HCT116 (cell line): ENCODE measurements around the gene GET3. TPM values are rescaled to one million over a fixed set of nuclear protein-coding genes. Genes with fewer than 3 reads are reported as not detected.

Experiments
- ATAC-seq: fragments of 200-7000 bp; cut with Tn5 transposase; 2 replicates; pipeline ENCODE4 v1.9.1; 2020; ENCODE audit warnings: mild to moderate bottlenecking, moderate library complexity
- BruUV-seq: library from RNA; stranded (reverse); fragments of 400-500 nt; replicated peaks from 2 replicates; lab custom pipeline; 2021; lab: Mats Ljungman, UMichigan
- CTCF ChIA-PET: fragments of 300-600 bp; sonication (Branson Sonifier 250); formaldehyde crosslinking; loops from one replicate; lab custom pipeline; 2021; ENCODE audit warnings: antibody characterized with exemption; lab: Charles Lee
- POLR2A ChIA-PET: fragments of 300-600, 350-600 bp; sonication (Branson Sonifier 250); formaldehyde crosslinking; loops from one replicate; lab custom pipeline; 2021; ENCODE audit warnings: antibody characterized with exemption; lab: Charles Lee
- RAD21 ChIA-PET, 2 experiments: fragments of 300-600 bp; sonication (Branson Sonifier 250); formaldehyde crosslinking; loops; one replicate each; lab custom pipeline; 2023; ENCODE audit warnings: low total read pairs in 2 of 2; ENCODE audit not compliant: uncharacterized antibody in 2 of 2, unreplicated experiment in 2 of 2, low non-redundant PET in 1 of 2; lab: Charles Lee
- DNase-seq: peaks from one replicate; pipeline ENCODE4 v3.0.0-alpha.2; 2010; ENCODE audit warnings: low read depth, low spot score
- H2AFZ ChIP-seq: fragments of 200-600 bp; shearing (Covaris generic), sonication (generic); 2 replicates; pipeline ENCODE4 v1.6.1; 2017; ENCODE audit warnings: low read depth, mixed run types, mixed read lengths, antibody characterized with exemption, low read length; ENCODE audit not compliant: poor library complexity, severe bottlenecking
- H3K27ac ChIP-seq: 2 replicates; pipeline ENCODE4 v1.5.1; 2012; ENCODE audit warnings: low read depth, low read length
- H3K27me3 ChIP-seq: fragments of 200-600 bp; sonication (generic); 2 replicates; pipeline ENCODE4 v1.6.1; 2016; ENCODE audit warnings: mixed run types, low read length, mixed read lengths; ENCODE audit not compliant: insufficient read depth
- H3K36me3 ChIP-seq, 2 experiments: fragments of 200-500 bp in 1 of 2; fragments of 200-600 bp in 1 of 2; sonication (Bioruptor generic) in 1 of 2; sonication (generic) in 1 of 2; 2 replicates each; pipeline versions ENCODE4 v1.5.1 to v1.6.1; 2014 to 2016; ENCODE audit warnings: low read length in 2 of 2, inconsistent platforms in 1 of 2, mixed read lengths in 1 of 2, mixed run types in 1 of 2; ENCODE audit not compliant: insufficient read depth in 2 of 2, control insufficient read depth in 1 of 2
- H3K4me1 ChIP-seq, 2 experiments: fragments of 200-600 bp in 1 of 2; sonication (generic) in 1 of 2; 2 replicates each; pipeline versions ENCODE4 v1.5.1 to v1.6.1; 2012 to 2017; ENCODE audit warnings: low read length in 2 of 2, inconsistent platforms in 1 of 2, mild to moderate bottlenecking in 1 of 2, mixed read lengths in 1 of 2, mixed run types in 1 of 2, moderate library complexity in 1 of 2; ENCODE audit not compliant: insufficient read depth in 2 of 2, control insufficient read depth in 1 of 2
- H3K4me2 ChIP-seq: fragments of 200-600 bp; sonication (generic); 2 replicates; pipeline ENCODE4 v1.6.1; 2017; ENCODE audit warnings: mixed run types, low read length, mixed read lengths
- H3K4me3 ChIP-seq, 2 experiments: fragments of 200-600 bp in 1 of 2; sonication (generic) in 1 of 2; replicated peaks in 1 of 2; 2 replicates each; pipeline ENCODE4 v1.5.1; 2011 to 2016; ENCODE audit warnings: low read length in 2 of 2, control low read depth in 1 of 2, low read depth in 1 of 2, mild to moderate bottlenecking in 1 of 2, mixed read lengths in 1 of 2, mixed run types in 1 of 2
- H3K79me2 ChIP-seq: fragments of 200-600 bp; sonication (generic); 2 replicates; pipeline ENCODE4 v1.6.1; 2017; ENCODE audit warnings: mild to moderate bottlenecking, mixed run types, low read length, moderate library complexity, mixed read lengths; ENCODE audit not compliant: insufficient read depth
- H3K9ac ChIP-seq: fragments of 200-600 bp; sonication (generic); 2 replicates; pipeline ENCODE4 v1.6.1; 2016; ENCODE audit warnings: low read length, mixed read lengths
- H3K9me2 ChIP-seq: fragments of 200-600 bp; sonication (generic), shearing (Covaris generic); 2 replicates; pipeline ENCODE4 v1.6.1; 2017; ENCODE audit warnings: mixed run types, mild to moderate bottlenecking, moderate library complexity; ENCODE audit not compliant: insufficient read depth
- H3K9me3 ChIP-seq, 2 experiments: fragments of 200-500 bp in 1 of 2; fragments of 200-600 bp in 1 of 2; sonication (Bioruptor generic) in 1 of 2; sonication (generic) in 1 of 2; 2 replicates each; pipeline ENCODE4 v1.6.1; 2014 to 2017; ENCODE audit warnings: low read length in 2 of 2, mixed read lengths in 2 of 2, inconsistent platforms in 1 of 2, low read depth in 1 of 2, mild to moderate bottlenecking in 1 of 2, mixed run types in 1 of 2, moderate library complexity in 1 of 2; ENCODE audit not compliant: control insufficient read depth in 1 of 2, insufficient read depth in 1 of 2
- H4K20me1 ChIP-seq: fragments of 200-600 bp; sonication (generic), shearing (Covaris generic); 2 replicates; pipeline ENCODE4 v1.6.1; 2017; ENCODE audit warnings: mixed run types, mild to moderate bottlenecking, moderate library complexity; ENCODE audit not compliant: insufficient read depth
- CBX3 ChIP-seq: IDR thresholded peaks from 2 replicates; pipeline ENCODE4 v1.6.1; 2012; ENCODE audit warnings: low read depth
- CTCF ChIP-seq, 3 experiments: fragments of 200-600 bp in 1 of 3; sonication (generic) in 1 of 3; IDR thresholded peaks in 2 of 3; conservative IDR thresholded peaks in 1 of 3; 2 replicates each; pipeline ENCODE4 v1.5.1; 2012 to 2017; ENCODE audit warnings: low read depth in 2 of 3, low read length in 2 of 3, antibody characterized with exemption in 1 of 3, borderline replicate concordance in 1 of 3, control low read depth in 1 of 3, mild to moderate bottlenecking in 1 of 3, mixed read lengths in 1 of 3, mixed run types in 1 of 3, moderate library complexity in 1 of 3; ENCODE audit not compliant: insufficient read depth in 1 of 3
- EGR1 ChIP-seq: IDR thresholded peaks from 2 replicates; pipeline ENCODE4 v1.6.1; 2012; ENCODE audit warnings: low read depth
- ELF1 ChIP-seq: IDR thresholded peaks from 2 replicates; pipeline ENCODE4 v1.6.1; 2012; ENCODE audit warnings: low read depth, borderline replicate concordance
- EZH2 ChIP-seq: fragments of 200-600 bp; sonication (generic); IDR thresholded peaks from 2 replicates; pipeline ENCODE4 v1.6.1; 2017; ENCODE audit warnings: antibody characterized with exemption, mixed run types
- EZH2phosphoT487 ChIP-seq: fragments of 200-600 bp; IDR thresholded peaks from 2 replicates; pipeline ENCODE4 v1.6.1; 2018; ENCODE audit warnings: antibody characterized with exemption, borderline replicate concordance
- FOSL1 ChIP-seq: IDR thresholded peaks from 2 replicates; pipeline ENCODE4 v1.6.1; 2012; ENCODE audit warnings: low read depth
- JUND ChIP-seq: IDR thresholded peaks from 2 replicates; pipeline ENCODE4 v1.6.1; 2012
- POLR2A ChIP-seq: IDR thresholded peaks from 2 replicates; pipeline ENCODE4 v1.7.0; 2011; ENCODE audit warnings: borderline replicate concordance; ENCODE audit not compliant: insufficient read depth, insufficient read length; ENCODE audit errors: extremely low read depth
- POLR2AphosphoS5 ChIP-seq: IDR thresholded peaks from 2 replicates; pipeline ENCODE4 v1.6.1; 2011; ENCODE audit warnings: mild to moderate bottlenecking, low read depth, low read length, moderate library complexity
- RAD21 ChIP-seq: IDR thresholded peaks from 2 replicates; pipeline ENCODE4 v1.6.1; 2012; ENCODE audit warnings: low read depth, mild to moderate bottlenecking
- SIN3A ChIP-seq: IDR thresholded peaks from 2 replicates; pipeline ENCODE4 v1.6.1; 2012; ENCODE audit warnings: low read depth
- SP1 ChIP-seq: IDR thresholded peaks from 2 replicates; pipeline ENCODE4 v1.6.1; 2012; ENCODE audit warnings: low read depth
- TCF7L2 ChIP-seq: IDR thresholded peaks from 2 replicates; pipeline ENCODE4 v1.7.0; 2011; ENCODE audit warnings: borderline replicate concordance, inconsistent platforms; ENCODE audit not compliant: insufficient read depth, insufficient read length; ENCODE audit errors: extremely low read depth
- YY1 ChIP-seq: IDR thresholded peaks from 2 replicates; pipeline ENCODE4 v1.6.1; 2011; ENCODE audit warnings: low read length, low read depth, moderate library complexity, mild to moderate bottlenecking; ENCODE audit not compliant: insufficient replicate concordance; ENCODE audit errors: extremely low read depth
- ZBTB33 ChIP-seq: IDR thresholded peaks from 2 replicates; pipeline ENCODE4 v1.6.1; 2011; ENCODE audit warnings: mild to moderate bottlenecking, low read length, moderate library complexity; ENCODE audit not compliant: insufficient replicate concordance; ENCODE audit errors: extremely low read depth
- ZFX ChIP-seq: fragments of 450-650 bp; IDR thresholded peaks from 2 replicates; pipeline ENCODE4 v1.6.1; 2017
- ZNF274 ChIP-seq: fragments of 200-500 bp; sonication (Bioruptor generic); IDR thresholded peaks from 2 replicates; pipeline ENCODE4 v1.6.1; 2014; ENCODE audit warnings: mild to moderate bottlenecking, low read depth, low read length, inconsistent platforms
- intact Hi-C: fragments of 100-400 bp; cut with micrococcal nuclease; formaldehyde crosslinking; loops from 2 replicates; pipeline ENCODE4 v1.10.0; 2022
- total RNA-seq: library from RNA; stranded (reverse); gene quantifications from one replicate; pipeline ENCODE4 v1.2.1, GENCODE V29; 2021; ENCODE audit not compliant: unreplicated experiment
- TF ChIP-seq, protein P1 (sequence below): IDR thresholded peaks from 2 replicates; pipeline ENCODE4 v1.6.1; 2012
- TF ChIP-seq, protein P2 (sequence below): IDR thresholded peaks from 2 replicates; pipeline ENCODE4 v1.6.1; 2012; ENCODE audit warnings: low read depth
- TF ChIP-seq, protein P3 (sequence below): IDR thresholded peaks from 2 replicates; pipeline ENCODE4 v1.6.1; 2012

GET3 gene
- total RNA-seq, 1 experiment from 2014 or later = 77.6 TPM

- CTCF ChIA-PET = interaction anchor here (1.8 to 7.4 kb wide), 2 partner anchors 12 to 23 kb away, joined by 9 to 88 read pairs; partner anchors contain the start of gene HOOK2
- no peak for DNase-seq
- H3K9me2 ChIP-seq = no peaks in the 10 kb centered on the region
- peak overlapping the region; percentile 77 to 84 for H3K4me3 ChIP-seq
- peak overlapping the region; percentile 99 for H3K4me2 ChIP-seq
- POLR2A ChIA-PET = interaction anchor here (1.5 kb wide), 1 partner anchor 864 kb away, joined by 3 read pairs; the partner anchor contains the start of gene ZNF700
- RAD21 ChIA-PET = interaction anchor here in 1 of 2 experiments (1.2 kb wide), 1 partner anchor 10 kb away, joined by 4 read pairs; no protein-coding TSS in a partner anchor
- no peaks in the 10 kb centered on the region for H3K36me3 ChIP-seq
- no peaks in the 10 kb centered on the region for H4K20me1 ChIP-seq
- H3K9me3 ChIP-seq = no peaks in the 10 kb centered on the region
- peak overlapping the region; percentile 93 for H3K9ac ChIP-seq
- H3K27me3 ChIP-seq = no peaks in the 10 kb centered on the region
- peak overlapping the region; percentile 96 for H3K27ac ChIP-seq
- H2AFZ ChIP-seq = no peak overlapping the region
- TF ChIP-seq TCF7L2 (peak; percentile 61), EZH2 (no peak), SP1 (no peak), ELF1 (no peak), EGR1 (no peak), YY1 (peak; percentile 38), ZNF274 (no peak), EZH2phosphoT487 (no peak), RAD21 (no peak), CTCF (IDR thresholded peaks at IDR 0.05 in 2 of 3, conservative IDR thresholded peaks at IDR 0.05 in 1 of 3; ENCODE audit: borderline replicate concordance in 1 of 3, insufficient read depth in 1 of 3, low read depth in 2 of 3, low read length in 2 of 3) (no peak), ZFX (0 out of 2 replicates have a peak, but pooled peaks have one; percentile 14), SIN3A (no peak), CBX3 (no peak), POLR2AphosphoS5 (peak; percentile 48), POLR2A (no peak), FOSL1 (no peak), ZBTB33 (peak; percentile 47), JUND (no peak)
- TF ChIP-seq, protein P1, sequence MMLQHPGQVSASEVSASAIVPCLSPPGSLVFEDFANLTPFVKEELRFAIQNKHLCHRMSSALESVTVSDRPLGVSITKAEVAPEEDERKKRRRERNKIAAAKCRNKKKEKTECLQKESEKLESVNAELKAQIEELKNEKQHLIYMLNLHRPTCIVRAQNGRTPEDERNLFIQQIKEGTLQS = no peak
- TF ChIP-seq, protein P2, sequence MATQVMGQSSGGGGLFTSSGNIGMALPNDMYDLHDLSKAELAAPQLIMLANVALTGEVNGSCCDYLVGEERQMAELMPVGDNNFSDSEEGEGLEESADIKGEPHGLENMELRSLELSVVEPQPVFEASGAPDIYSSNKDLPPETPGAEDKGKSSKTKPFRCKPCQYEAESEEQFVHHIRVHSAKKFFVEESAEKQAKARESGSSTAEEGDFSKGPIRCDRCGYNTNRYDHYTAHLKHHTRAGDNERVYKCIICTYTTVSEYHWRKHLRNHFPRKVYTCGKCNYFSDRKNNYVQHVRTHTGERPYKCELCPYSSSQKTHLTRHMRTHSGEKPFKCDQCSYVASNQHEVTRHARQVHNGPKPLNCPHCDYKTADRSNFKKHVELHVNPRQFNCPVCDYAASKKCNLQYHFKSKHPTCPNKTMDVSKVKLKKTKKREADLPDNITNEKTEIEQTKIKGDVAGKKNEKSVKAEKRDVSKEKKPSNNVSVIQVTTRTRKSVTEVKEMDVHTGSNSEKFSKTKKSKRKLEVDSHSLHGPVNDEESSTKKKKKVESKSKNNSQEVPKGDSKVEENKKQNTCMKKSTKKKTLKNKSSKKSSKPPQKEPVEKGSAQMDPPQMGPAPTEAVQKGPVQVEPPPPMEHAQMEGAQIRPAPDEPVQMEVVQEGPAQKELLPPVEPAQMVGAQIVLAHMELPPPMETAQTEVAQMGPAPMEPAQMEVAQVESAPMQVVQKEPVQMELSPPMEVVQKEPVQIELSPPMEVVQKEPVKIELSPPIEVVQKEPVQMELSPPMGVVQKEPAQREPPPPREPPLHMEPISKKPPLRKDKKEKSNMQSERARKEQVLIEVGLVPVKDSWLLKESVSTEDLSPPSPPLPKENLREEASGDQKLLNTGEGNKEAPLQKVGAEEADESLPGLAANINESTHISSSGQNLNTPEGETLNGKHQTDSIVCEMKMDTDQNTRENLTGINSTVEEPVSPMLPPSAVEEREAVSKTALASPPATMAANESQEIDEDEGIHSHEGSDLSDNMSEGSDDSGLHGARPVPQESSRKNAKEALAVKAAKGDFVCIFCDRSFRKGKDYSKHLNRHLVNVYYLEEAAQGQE = no peak
- TF ChIP-seq, protein P3, sequence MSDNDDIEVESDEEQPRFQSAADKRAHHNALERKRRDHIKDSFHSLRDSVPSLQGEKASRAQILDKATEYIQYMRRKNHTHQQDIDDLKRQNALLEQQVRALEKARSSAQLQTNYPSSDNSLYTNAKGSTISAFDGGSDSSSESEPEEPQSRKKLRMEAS = no peak
- TF ChIP-seq, all 23 proteins: peak for 5
- peaks cover 64 to 92% of the 10 kb centered on the region in 2 experiments for H3K4me1 ChIP-seq
- BruUV-seq = TSS peak; percentile 57
- H3K79me2 ChIP-seq = peaks cover 19% of the 10 kb centered on the region
- ATAC-seq = no peak
- intact Hi-C loops = no loop called here
These were observed 51.4 kb downstream of the GET3 start for GRCh38 chr19:12788682-12789097.
